COLO668 (cell line): ENCODE measurements around the gene SLC46A1.

Source experiments
- DNase-seq: peaks from one replicate; lab custom pipeline; 2025; ENCODE audit not compliant: unreplicated experiment; lab: John Stamatoyannopoulos, UW

SLC46A1 gene

DNA sequence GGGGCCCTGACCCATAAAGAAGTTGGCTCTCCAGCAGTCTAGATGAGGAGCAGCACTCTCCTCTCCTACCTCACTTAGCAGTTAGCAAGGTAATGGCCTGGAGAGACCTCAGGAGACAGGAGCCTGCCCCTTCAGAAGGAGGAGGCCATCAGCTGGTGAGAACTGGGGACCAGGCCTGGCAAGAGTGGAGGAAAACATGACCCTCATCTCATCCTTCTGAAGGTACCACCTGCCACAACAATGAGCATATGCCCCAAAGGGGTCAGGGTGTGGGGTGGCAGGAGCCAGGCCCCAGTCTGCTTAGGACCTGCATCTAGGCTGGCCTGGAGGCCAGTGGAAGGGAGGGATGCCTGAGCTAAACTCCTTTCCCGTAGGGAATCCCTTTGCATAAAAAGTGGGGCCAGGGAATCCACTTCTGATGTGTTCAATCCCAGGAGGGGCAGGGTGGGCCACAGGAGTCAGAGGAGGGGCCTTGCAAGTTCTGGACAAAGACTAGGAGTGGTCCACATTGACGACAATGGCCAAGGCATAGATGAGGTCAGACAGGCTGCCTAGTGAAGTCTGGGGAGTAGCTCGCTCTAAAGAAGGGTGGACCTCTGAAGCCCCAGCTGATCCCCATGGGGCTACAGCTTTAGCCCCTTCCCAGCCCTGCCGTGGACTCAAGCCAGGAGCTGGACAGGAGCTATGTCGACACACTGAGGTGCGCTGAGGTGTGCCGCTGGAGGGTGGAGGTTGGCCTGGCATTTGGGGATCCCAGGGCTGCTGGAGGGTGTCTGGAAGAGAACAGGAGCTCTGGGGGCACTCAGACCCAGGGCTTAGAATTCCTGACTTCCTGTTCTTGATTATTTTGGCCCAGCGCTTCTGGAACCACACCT is 42.0 kb downstream of the SLC46A1 start:
- no peak for DNase-seq

GRCh38 chr17:28363186-28363585 is 42.8 kb downstream of the SLC46A1 start:
- DNase-seq = no peak

- DNase-seq = no peak
Measured at GRCh38 chr17:28357901-28358197, 48.2 kb downstream of the SLC46A1 start.

- DNase-seq = peak; percentile 89
Measured at GRCh38 chr17:28357061-28357900, 48.7 kb downstream of the SLC46A1 start, which contains the start of gene POLDIP2. TSS of gene POLDIP2 (minus strand) at chr17:28357527. CDS start at chr17:28357448, 79 bp downstream.

DNA sequence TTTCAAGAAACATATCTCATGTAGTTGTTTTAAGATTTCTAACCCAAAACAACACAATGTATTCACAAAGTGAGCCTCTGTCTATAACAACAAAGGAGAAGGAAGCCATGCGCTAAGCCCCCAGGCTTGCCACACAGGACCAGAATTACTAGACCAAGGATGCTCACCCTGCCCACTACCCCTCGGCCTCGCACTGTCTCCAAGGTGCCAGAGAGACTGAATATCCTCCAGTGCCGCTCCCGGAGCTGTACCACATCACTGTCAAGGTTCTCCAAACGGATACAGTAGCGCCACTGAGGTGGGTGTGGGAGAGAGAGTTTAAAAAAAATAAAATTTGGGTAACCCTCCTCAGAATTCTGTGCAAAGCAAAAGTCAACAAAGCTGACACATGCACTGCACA is 55.7 kb downstream of the SLC46A1 start:
- no peak for DNase-seq

DNA sequence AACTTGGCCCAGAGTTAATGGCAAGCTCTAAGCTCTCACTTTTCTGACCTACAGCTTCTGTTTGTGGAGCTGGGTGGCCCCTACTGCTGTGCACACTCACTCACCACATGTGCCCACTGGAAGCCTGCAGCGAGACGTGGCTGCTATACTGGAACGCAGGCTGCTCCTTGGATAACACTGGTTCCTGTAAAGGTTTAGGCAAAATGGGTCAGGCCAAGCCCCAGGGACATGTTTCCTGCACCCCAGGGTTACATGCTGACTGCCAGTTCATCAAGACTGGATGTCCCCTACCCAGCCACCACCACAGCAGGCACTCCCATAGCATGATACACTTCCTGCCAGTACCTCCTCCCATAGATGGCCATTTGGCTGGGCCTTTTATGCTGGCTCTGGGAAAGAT is 57.0 kb downstream of the SLC46A1 start:
- DNase-seq = no peak

GRCh38 chr17:28347261-28347891 is 58.6 kb downstream of the SLC46A1 start:
- DNase-seq = no peak

- DNase-seq = no peak
Measured at GRCh38 chr17:28346746-28347246, 59.2 kb downstream of the SLC46A1 start.

- DNase-seq = no peak
Measured at GRCh38 chr17:28346199-28346580, 59.8 kb downstream of the SLC46A1 start.

DNA sequence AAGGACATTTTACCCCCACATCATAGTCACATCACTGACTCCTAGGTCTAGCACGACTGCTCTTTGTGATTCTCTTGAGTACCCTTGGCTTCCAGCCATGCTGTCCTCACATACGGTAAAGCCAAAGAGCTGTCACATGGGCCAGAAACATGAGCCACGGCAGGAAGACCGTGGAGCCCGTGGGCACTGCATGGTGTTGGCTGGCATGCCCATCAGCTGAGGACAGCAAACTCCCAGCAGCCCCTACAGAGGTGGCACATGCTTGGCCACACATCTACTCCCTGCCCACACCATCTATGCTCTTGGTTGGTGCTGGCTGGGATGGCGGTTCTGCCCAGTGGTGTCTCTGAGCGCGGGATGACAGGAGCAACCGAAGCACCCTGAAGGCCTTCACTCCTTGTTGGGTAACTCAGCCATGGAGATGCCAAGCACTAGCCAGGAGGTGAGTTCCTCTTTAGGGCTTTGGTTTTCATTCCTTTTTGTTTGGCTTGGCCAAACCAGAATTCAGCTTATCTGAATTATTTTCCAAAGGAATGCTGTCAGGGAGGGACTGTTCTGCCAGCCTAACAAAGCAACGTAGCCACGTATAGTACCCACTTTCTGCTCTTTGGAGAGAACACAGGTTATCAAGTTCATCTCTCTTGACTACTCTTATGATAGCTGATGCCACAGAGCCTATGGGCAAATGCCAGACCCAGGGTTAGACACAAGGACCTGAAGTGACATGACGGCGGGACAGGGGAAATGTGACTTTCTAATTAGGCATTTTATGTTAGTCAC is 60.4 kb downstream of the SLC46A1 start:
- no peak for DNase-seq
